Lower lobe of right lung (tissue), 2 donors: ENCODE measurements around the gene RIPPLY2. TPM values are rescaled to one million over a fixed set of nuclear protein-coding genes. Genes with fewer than 3 reads are reported as not detected.
A peak's percentile ranks its signal among the peaks of the same experiment; 100 is the strongest.

Experiments used
- ATAC-seq, 2 donors: fragments of 200-7000 bp; cut with Tn5 transposase; one replicate each; pipeline ENCODE4 v1.9.1; 2020 to 2022; ENCODE audit warnings: mild to moderate bottlenecking in 2 of 2, moderate library complexity in 2 of 2
- DNase-seq: peaks from one replicate; pipeline ENCODE4 v3.0.0-alpha.2; 2020
- H3K27ac ChIP-seq: fragments of 200-600 bp; one replicate; pipeline ENCODE4 v1.8.0; 2022
- H3K27me3 ChIP-seq: fragments of 200-600 bp; one replicate; pipeline ENCODE4 v1.8.0; 2022; ENCODE audit warnings: low read depth
- H3K36me3 ChIP-seq: fragments of 200-600 bp; one replicate; pipeline ENCODE4 v1.8.0; 2022; ENCODE audit warnings: mild to moderate bottlenecking
- H3K4me1 ChIP-seq: fragments of 200-600 bp; one replicate; pipeline ENCODE4 v1.8.0; 2022
- H3K4me3 ChIP-seq: fragments of 200-600 bp; one replicate; pipeline ENCODE4 v1.8.0; 2022; ENCODE audit warnings: mild to moderate bottlenecking
- H3K9me3 ChIP-seq: fragments of 200-600 bp; one replicate; pipeline ENCODE4 v1.8.0; 2022
- intact Hi-C: fragments of 100-400 bp; cut with DNase I; formaldehyde crosslinking; loops from one replicate; pipeline ENCODE4 v1.11.0; 2022
- total RNA-seq: library from RNA; stranded (reverse); fragmentation: NEBNext Ultra II Directional; extraction: Animal tissue kit (Norgen Biotek cat#: 25700); gene quantifications from one replicate; pipeline ENCODE4 v1.2.1, GENCODE V29; 2021
- TF ChIP-seq, protein P1 (sequence below): fragments of 200-600 bp; IDR thresholded peaks from one replicate; pipeline ENCODE4 v1.8.0; 2022; ENCODE audit warnings: antibody characterized with exemption, mild to moderate bottlenecking
- donor health status: DM: no; HTN: yes; CAD: no; lungs with severe emphysema.

Gene RIPPLY2
- total RNA-seq, 1 donor from 2014 or later: not detected

DNA sequence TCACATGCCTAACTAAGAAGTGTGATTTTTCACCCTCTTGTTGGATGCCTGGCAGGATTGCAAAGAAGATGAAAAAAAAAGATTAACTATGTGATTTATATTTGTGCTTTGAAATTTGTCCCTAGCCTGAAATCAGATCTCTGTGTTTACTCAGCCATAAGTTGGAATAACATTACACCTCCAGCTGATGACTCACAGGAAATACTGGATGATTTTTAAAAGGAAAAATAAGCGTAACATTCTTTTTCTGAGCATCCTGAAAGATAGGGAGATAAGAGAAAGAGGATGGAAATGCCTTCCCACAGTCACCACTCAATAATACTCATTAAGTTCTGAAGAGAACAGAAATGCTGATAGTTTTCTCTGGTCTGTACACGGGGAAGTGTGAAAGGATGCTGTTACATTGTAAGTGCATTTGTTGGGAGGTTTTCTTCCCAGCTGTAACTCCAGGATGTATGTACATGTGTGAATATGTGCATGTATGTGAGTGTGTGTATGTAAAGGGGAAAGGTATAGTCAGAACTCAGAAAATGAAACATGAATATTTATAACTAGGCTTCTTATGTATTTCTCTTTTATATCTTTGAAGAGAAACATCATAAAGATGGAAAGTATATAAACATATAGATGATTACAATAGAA is 37.4 kb upstream of the RIPPLY2 start:
- no peak overlapping the region for H3K27ac ChIP-seq
- DNase-seq (no peak), ATAC-seq (no peak)
- intact Hi-C loops: no loop called here
- no peaks in the 10 kb centered on the region for H3K9me3 ChIP-seq
- H3K36me3 ChIP-seq: no peaks in the 10 kb centered on the region
- no peaks in the 10 kb centered on the region for H3K4me1 ChIP-seq
- no peak overlapping the region for H3K4me3 ChIP-seq
- TF ChIP-seq, protein P1, sequence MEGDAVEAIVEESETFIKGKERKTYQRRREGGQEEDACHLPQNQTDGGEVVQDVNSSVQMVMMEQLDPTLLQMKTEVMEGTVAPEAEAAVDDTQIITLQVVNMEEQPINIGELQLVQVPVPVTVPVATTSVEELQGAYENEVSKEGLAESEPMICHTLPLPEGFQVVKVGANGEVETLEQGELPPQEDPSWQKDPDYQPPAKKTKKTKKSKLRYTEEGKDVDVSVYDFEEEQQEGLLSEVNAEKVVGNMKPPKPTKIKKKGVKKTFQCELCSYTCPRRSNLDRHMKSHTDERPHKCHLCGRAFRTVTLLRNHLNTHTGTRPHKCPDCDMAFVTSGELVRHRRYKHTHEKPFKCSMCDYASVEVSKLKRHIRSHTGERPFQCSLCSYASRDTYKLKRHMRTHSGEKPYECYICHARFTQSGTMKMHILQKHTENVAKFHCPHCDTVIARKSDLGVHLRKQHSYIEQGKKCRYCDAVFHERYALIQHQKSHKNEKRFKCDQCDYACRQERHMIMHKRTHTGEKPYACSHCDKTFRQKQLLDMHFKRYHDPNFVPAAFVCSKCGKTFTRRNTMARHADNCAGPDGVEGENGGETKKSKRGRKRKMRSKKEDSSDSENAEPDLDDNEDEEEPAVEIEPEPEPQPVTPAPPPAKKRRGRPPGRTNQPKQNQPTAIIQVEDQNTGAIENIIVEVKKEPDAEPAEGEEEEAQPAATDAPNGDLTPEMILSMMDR: no peak
- no peaks in the 10 kb centered on the region for H3K27me3 ChIP-seq

DNA sequence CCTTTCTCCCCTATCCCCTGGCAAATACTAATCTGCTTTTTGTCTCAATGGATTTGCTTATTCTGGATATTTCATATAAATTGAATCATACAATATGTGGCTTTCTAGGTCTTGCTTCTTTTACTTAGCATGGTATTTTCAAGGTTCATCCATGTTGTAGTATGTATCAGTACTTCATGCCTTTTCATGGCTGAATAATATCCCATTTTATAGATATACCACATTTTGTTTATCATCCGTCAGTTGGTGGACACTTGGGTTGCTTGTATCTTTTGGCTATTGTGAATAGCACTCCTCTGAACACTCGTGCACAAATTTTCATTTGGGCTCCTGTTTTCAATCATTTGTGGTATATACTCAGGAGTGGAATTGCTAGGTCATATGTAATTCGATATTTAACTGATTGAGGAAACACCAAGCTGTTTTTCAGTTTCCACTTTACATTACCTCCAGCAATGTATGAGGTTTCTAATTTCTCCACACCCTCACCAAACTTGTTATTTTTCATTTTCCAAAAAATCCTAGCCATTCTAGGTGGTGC is 30.5 kb upstream of the RIPPLY2 start:
- TF ChIP-seq, protein P1: no peak
- no peaks in the 10 kb centered on the region for H3K36me3 ChIP-seq
- DNase-seq (no peak), ATAC-seq (no peak)
- H3K4me1 ChIP-seq: no peaks in the 10 kb centered on the region
- no peaks in the 10 kb centered on the region for H3K9me3 ChIP-seq
- intact Hi-C loops: no loop called here
- no peak overlapping the region for H3K4me3 ChIP-seq
- H3K27ac ChIP-seq: no peak overlapping the region
- H3K27me3 ChIP-seq: no peaks in the 10 kb centered on the region

DNA sequence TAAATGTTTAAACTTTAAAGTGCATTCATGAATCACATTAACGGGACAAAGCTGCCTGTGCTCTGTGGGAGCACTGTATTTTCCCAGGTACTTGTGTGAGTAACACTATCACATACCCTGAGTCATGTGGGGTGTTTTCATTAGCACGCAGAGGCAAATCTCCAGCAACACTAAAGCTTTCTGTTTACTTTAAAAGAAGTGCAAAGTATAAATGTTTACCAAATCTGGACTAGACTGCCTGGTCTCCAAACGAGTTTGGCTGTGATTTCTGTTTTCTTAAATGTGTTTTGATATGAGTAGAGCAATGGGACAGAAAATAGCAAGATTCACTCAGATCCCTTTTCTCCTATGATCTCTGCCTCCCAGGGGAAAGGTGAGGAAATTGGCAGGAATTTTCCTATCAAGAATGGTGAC is 28.8 kb upstream of the RIPPLY2 start:
- Histone ChIP-seq H3K4me3 (no peak overlapping the region), H3K36me3 (no peaks in the 10 kb centered on the region), H3K27me3 (no peaks in the 10 kb centered on the region), H3K4me1 (no peaks in the 10 kb centered on the region), H3K27ac (no peak overlapping the region), H3K9me3 (no peaks in the 10 kb centered on the region)
- ATAC-seq (peak in 1 of 2 donors; percentile 71), DNase-seq (no peak)
- TF ChIP-seq, protein P1: no peak
- intact Hi-C loops: no loop called here

DNA sequence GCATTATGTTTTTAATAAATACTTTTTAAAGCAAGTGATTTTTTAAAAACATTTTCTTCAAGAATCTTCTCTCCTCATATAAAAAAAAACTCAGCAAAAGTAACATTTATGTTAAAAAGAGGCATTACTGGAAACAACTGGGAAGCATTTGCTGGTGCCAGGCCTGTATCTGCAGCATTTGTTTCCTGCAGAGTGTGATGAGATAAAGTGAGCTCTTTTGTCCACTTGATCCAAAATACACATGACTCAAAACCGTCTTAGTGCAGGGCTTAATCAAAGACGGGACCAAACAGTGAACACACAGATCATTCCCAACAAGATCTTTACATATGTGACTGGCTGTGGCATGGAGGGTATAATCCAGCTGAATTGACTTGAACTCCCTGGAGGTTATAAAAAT is 28.3 kb upstream of the RIPPLY2 start:
- Histone ChIP-seq H3K27ac (no peak overlapping the region), H3K36me3 (no peaks in the 10 kb centered on the region), H3K9me3 (no peaks in the 10 kb centered on the region), H3K27me3 (no peaks in the 10 kb centered on the region), H3K4me1 (no peaks in the 10 kb centered on the region), H3K4me3 (no peak overlapping the region)
- DNase-seq (no peak), ATAC-seq (no peak)
- intact Hi-C loops: no loop called here
- TF ChIP-seq, protein P1: no peak

DNA sequence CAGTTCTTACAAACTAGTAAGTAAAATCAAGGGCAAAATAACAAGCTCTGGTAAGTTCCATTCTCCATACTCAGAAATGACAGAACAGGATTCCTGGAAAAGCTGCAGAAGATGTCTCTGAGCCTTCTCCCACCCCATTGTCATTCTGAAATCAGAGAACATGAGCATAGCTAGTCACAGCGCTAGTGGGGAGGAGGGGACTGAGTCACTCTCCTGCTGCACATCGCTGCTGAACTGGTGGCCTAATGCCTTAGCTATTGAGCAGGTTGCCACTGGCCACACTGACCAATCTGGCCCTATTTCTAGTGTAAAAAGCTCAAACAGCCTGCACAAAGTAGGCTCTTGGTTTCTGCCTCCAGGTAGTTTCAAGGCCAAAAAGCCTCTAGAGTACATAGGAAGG is 26.1 kb upstream of the RIPPLY2 start:
- TF ChIP-seq, protein P1: no peak
- H3K4me3 ChIP-seq: no peak overlapping the region
- H3K27ac ChIP-seq: no peak overlapping the region
- no peaks in the 10 kb centered on the region for H3K36me3 ChIP-seq
- H3K9me3 ChIP-seq: no peaks in the 10 kb centered on the region
- no peaks in the 10 kb centered on the region for H3K27me3 ChIP-seq
- DNase-seq: no peak
- intact Hi-C loops: no loop called here
- H3K4me1 ChIP-seq: no peaks in the 10 kb centered on the region
- no peak for ATAC-seq
